Lower lobe of right lung (tissue), 2 donors: ENCODE measurements around the gene MANBA. TPM values are rescaled to one million over a fixed set of nuclear protein-coding genes. Genes with fewer than 3 reads are reported as not detected.

Experiments
- ATAC-seq, 2 donors: fragments of 200-7000 bp; cut with Tn5 transposase; one replicate each; pipeline ENCODE4 v1.9.1; 2020 to 2022; ENCODE audit warnings: mild to moderate bottlenecking in 2 of 2, moderate library complexity in 2 of 2
- DNase-seq: peaks from one replicate; pipeline ENCODE4 v3.0.0-alpha.2; 2020
- H3K27ac ChIP-seq: fragments of 200-600 bp; one replicate; pipeline ENCODE4 v1.8.0; 2022
- H3K27me3 ChIP-seq: fragments of 200-600 bp; one replicate; pipeline ENCODE4 v1.8.0; 2022; ENCODE audit warnings: low read depth
- H3K36me3 ChIP-seq: fragments of 200-600 bp; one replicate; pipeline ENCODE4 v1.8.0; 2022; ENCODE audit warnings: mild to moderate bottlenecking
- H3K4me1 ChIP-seq: fragments of 200-600 bp; one replicate; pipeline ENCODE4 v1.8.0; 2022
- H3K4me3 ChIP-seq: fragments of 200-600 bp; one replicate; pipeline ENCODE4 v1.8.0; 2022; ENCODE audit warnings: mild to moderate bottlenecking
- H3K9me3 ChIP-seq: fragments of 200-600 bp; one replicate; pipeline ENCODE4 v1.8.0; 2022
- CTCF ChIP-seq: fragments of 200-600 bp; IDR thresholded peaks from one replicate; pipeline ENCODE4 v1.8.0; 2022; ENCODE audit warnings: antibody characterized with exemption, mild to moderate bottlenecking
- intact Hi-C: fragments of 100-400 bp; cut with DNase I; formaldehyde crosslinking; loops from one replicate; pipeline ENCODE4 v1.11.0; 2022
- total RNA-seq: library from RNA; stranded (reverse); fragmentation: NEBNext Ultra II Directional; extraction: Animal tissue kit (Norgen Biotek cat#: 25700); gene quantifications from one replicate; pipeline ENCODE4 v1.2.1, GENCODE V29; 2021
- donor health status: DM: no; HTN: yes; CAD: no; lungs with severe emphysema.

Gene MANBA
- total RNA-seq, 1 donor from 2014 or later: 68.2 TPM

- intact Hi-C loops: no loop called here
- Histone ChIP-seq H3K27me3 (no peaks in the 10 kb centered on the region), H3K4me3 (no peak overlapping the region), H3K27ac (no peak overlapping the region), H3K36me3 (peaks cover 68% of the 10 kb centered on the region), H3K4me1 (no peaks in the 10 kb centered on the region), H3K9me3 (no peaks in the 10 kb centered on the region)
- TF ChIP-seq CTCF: no peak
- ATAC-seq (no peak), DNase-seq (no peak)
Observed at GRCh38 chr4:102638621-102639020, 122.1 kb downstream of the MANBA start.

- DNase-seq: no peak
- ATAC-seq: peak in 1 of 2 donors; percentile 61
- TF ChIP-seq CTCF: no peak
- H3K27me3 ChIP-seq: no peaks in the 10 kb centered on the region
- intact Hi-C loops: no loop called here
- no peak overlapping the region for H3K4me3 ChIP-seq
- H3K9me3 ChIP-seq: no peaks in the 10 kb centered on the region
- peaks cover 80% of the 10 kb centered on the region for H3K36me3 ChIP-seq
- H3K27ac ChIP-seq: no peak overlapping the region
- H3K4me1 ChIP-seq: no peaks in the 10 kb centered on the region
Observed at GRCh38 chr4:102637391-102637790, 123.4 kb downstream of the MANBA start.

- intact Hi-C loops: no loop called here
- no peak overlapping the region for H3K4me3 ChIP-seq
- DNase-seq (no peak), ATAC-seq (no peak)
- H3K27ac ChIP-seq: no peak overlapping the region
- no peak for TF ChIP-seq CTCF
- H3K9me3 ChIP-seq: no peaks in the 10 kb centered on the region
- H3K36me3 ChIP-seq: peaks cover 62% of the 10 kb centered on the region
- no peaks in the 10 kb centered on the region for H3K4me1 ChIP-seq
- H3K27me3 ChIP-seq: no peaks in the 10 kb centered on the region
Observed at GRCh38 chr4:102633100-102633499, 127.7 kb downstream of the MANBA start.

GRCh38 chr4:102632241-102633065 lies 128.3 kb downstream of the MANBA start:
- Histone ChIP-seq H3K36me3 (peaks cover 55% of the 10 kb centered on the region), H3K4me1 (no peaks in the 10 kb centered on the region), H3K4me3 (no peak overlapping the region), H3K9me3 (no peaks in the 10 kb centered on the region), H3K27me3 (no peaks in the 10 kb centered on the region), H3K27ac (no peak overlapping the region)
- no peak for TF ChIP-seq CTCF
- intact Hi-C loops: no loop called here
- no peak for ATAC-seq
- DNase-seq: no peak

GRCh38 chr4:102631616-102632015 lies 129.2 kb downstream of the MANBA start:
- Histone ChIP-seq H3K27ac (no peak overlapping the region), H3K4me1 (no peaks in the 10 kb centered on the region), H3K27me3 (no peaks in the 10 kb centered on the region), H3K4me3 (no peak overlapping the region), H3K36me3 (peaks cover 47% of the 10 kb centered on the region), H3K9me3 (no peaks in the 10 kb centered on the region)
- intact Hi-C loops: no loop called here
- DNase-seq: no peak
- ATAC-seq: no peak
- no peak for TF ChIP-seq CTCF
